ENCODE measurements around the gene NSMCE3. TPM values are rescaled to one million over a fixed set of nuclear protein-coding genes. Genes with fewer than 3 reads are reported as not detected.

Gene NSMCE3
- total RNA-seq, 1 donor from 2014 or later, result 12.5 TPM

- DNase-seq (ENCODE audit: low read depth, low spot score), result no peak
- H3K36me3 Mint-ChIP-seq (ENCODE audit: low read depth), result no peaks in the 10 kb centered on the region
- H3K27ac Mint-ChIP-seq (ENCODE audit: unreplicated experiment), result no peak overlapping the region
- TF ChIP-seq CTCF (conservative IDR thresholded peaks at IDR 0.05), result no peak
- no peaks in the 10 kb centered on the region for H3K9me3 Mint-ChIP-seq
- no peak overlapping the region for H3K4me3 Mint-ChIP-seq
- peaks cover 27% of the 10 kb centered on the region for H3K4me1 Mint-ChIP-seq
- no peaks in the 10 kb centered on the region for H3K27me3 Mint-ChIP-seq (ENCODE audit: low read depth)
These were observed 6.3 kb downstream of the NSMCE3 start for GRCh38 chr15:29263289-29263688.

- no peak for TF ChIP-seq CTCF (conservative IDR thresholded peaks at IDR 0.05)
- Mint-ChIP-seq H3K27ac (ENCODE audit: unreplicated experiment) (no peak overlapping the region), H3K9me3 (no peaks in the 10 kb centered on the region), H3K4me1 (peaks cover 22% of the 10 kb centered on the region), H3K36me3 (ENCODE audit: low read depth) (no peaks in the 10 kb centered on the region), H3K27me3 (ENCODE audit: low read depth) (no peaks in the 10 kb centered on the region), H3K4me3 (no peak overlapping the region)
- no peak for DNase-seq (ENCODE audit: low read depth, low spot score)
These were observed 6.9 kb downstream of the NSMCE3 start for GRCh38 chr15:29262738-29263137.

- TF ChIP-seq CTCF (conservative IDR thresholded peaks at IDR 0.05), result no peak
- Mint-ChIP-seq H3K27me3 (ENCODE audit: low read depth) (no peaks in the 10 kb centered on the region), H3K27ac (ENCODE audit: unreplicated experiment) (no peak overlapping the region), H3K4me1 (peaks cover 3% of the 10 kb centered on the region), H3K4me3 (no peak overlapping the region), H3K9me3 (no peaks in the 10 kb centered on the region), H3K36me3 (ENCODE audit: low read depth) (no peaks in the 10 kb centered on the region)
- no peak for DNase-seq (ENCODE audit: low read depth, low spot score)
These were observed 8.7 kb downstream of the NSMCE3 start for GRCh38 chr15:29260896-29261295.

DNA sequence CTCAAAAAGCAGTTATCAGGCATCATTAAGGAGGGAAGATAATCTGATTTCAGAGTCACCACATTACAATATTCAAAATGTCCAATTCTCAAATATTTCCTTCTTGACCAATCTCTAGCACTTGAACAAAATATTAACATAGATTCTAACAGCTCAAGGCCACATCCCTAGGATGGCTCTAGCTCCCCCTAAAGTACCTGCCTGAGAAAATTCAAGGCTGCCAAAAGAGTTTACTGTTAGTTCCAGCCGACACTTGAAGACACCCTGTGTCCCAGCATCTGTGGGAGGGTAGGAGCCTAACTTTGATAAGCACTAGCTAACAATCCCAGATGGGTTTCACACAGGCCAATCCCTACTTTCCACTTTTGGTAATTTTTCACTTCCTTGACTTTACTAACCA lies 10.4 kb downstream of the NSMCE3 start:
- no peaks in the 10 kb centered on the region for H3K27me3 Mint-ChIP-seq (ENCODE audit: low read depth)
- no peaks in the 10 kb centered on the region for H3K4me1 Mint-ChIP-seq
- no peak overlapping the region for H3K27ac Mint-ChIP-seq (ENCODE audit: unreplicated experiment)

GRCh38 chr15:29252234-29252633 lies 17.4 kb downstream of the NSMCE3 start:
- no peak for DNase-seq (ENCODE audit: low read depth, low spot score)
- Mint-ChIP-seq H3K9me3 (no peaks in the 10 kb centered on the region), H3K27ac (ENCODE audit: unreplicated experiment) (no peak overlapping the region), H3K4me1 (no peaks in the 10 kb centered on the region), H3K36me3 (ENCODE audit: low read depth) (peaks cover 2% of the 10 kb centered on the region), H3K4me3 (no peak overlapping the region), H3K27me3 (ENCODE audit: low read depth) (no peaks in the 10 kb centered on the region)
- TF ChIP-seq CTCF (conservative IDR thresholded peaks at IDR 0.05), result no peak

More for the DNA sequence above, 10.4 kb downstream of the NSMCE3 start:
- Mint-ChIP-seq H3K9me3 (no peaks in the 10 kb centered on the region), H3K4me3 (no peak overlapping the region), H3K36me3 (ENCODE audit: low read depth) (no peaks in the 10 kb centered on the region)
- no peak for DNase-seq (ENCODE audit: low read depth, low spot score)
- no peak for TF ChIP-seq CTCF (conservative IDR thresholded peaks at IDR 0.05)

DNA sequence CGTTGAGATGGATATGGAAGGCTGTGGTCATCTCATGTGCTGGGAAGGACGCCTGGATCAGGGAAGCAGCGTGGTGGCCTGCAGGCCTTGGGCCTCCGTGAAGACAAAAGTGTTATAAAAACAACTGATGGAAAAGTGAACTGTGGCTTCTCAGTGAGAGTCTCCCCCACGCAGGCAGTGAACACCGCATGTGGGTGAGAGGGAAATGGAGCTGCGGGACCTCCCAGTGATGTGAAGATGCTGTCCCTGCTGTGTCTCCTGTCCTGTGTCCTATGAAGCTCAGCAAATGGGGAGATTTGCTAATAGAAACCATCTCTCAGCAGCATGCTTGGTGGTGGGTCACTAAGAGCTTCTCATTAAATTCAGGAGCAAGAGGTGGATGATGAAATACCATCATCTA lies 25.1 kb downstream of the NSMCE3 start:
- peaks cover 3% of the 10 kb centered on the region for H3K4me1 Mint-ChIP-seq
- H3K27me3 Mint-ChIP-seq (ENCODE audit: low read depth), result no peaks in the 10 kb centered on the region
- no peak for TF ChIP-seq CTCF (conservative IDR thresholded peaks at IDR 0.05)
- no peaks in the 10 kb centered on the region for H3K9me3 Mint-ChIP-seq
- H3K4me3 Mint-ChIP-seq, result no peak overlapping the region
- H3K27ac Mint-ChIP-seq (ENCODE audit: unreplicated experiment), result no peak overlapping the region
- DNase-seq (ENCODE audit: low read depth, low spot score), result no peak
- peaks cover under 1% of the 10 kb centered on the region for H3K36me3 Mint-ChIP-seq (ENCODE audit: low read depth)

Data from neural crest cell (in vitro differentiated cells).